Middle frontal gyrus (tissue), 1 donor: ENCODE results near the gene CHST11.
"Not testable (repeated sequence)": the region's sequence is repeated elsewhere in the genome, so short reads cannot be mapped to it uniquely, and the experiment has no call there.

ENCODE experiments used
- DNase-seq: peaks from one replicate; pipeline ENCODE4 v3.0.0-alpha.2; 2015; ENCODE audit warnings: low spot score; ENCODE audit errors: extremely low spot score

The CHST11 gene

GRCh38 chr12:104796475-104796862 is 339.7 kb downstream of the CHST11 start:
- no peak for DNase-seq

GRCh38 chr12:104799458-104799857 is 342.7 kb downstream of the CHST11 start:
- no peak for DNase-seq

GRCh38 chr12:104801005-104801404 is 344.3 kb downstream of the CHST11 start:
- DNase-seq = no peak

GRCh38 chr12:104801427-104801826 is 344.7 kb downstream of the CHST11 start:
- no peak for DNase-seq

- no peak for DNase-seq
Observed at GRCh38 chr12:104802208-104802607, 345.5 kb downstream of the CHST11 start.

- no peak for DNase-seq
Observed at GRCh38 chr12:104805186-104805585, 348.4 kb downstream of the CHST11 start.

GRCh38 chr12:104806194-104806593 is 349.4 kb downstream of the CHST11 start:
- not testable (repeated sequence) for DNase-seq

GRCh38 chr12:104809251-104809650 is 352.5 kb downstream of the CHST11 start:
- no peak for DNase-seq

GRCh38 chr12:104809706-104810385 is 353.1 kb downstream of the CHST11 start:
- DNase-seq = no peak
